Mammary epithelial cell (primary cell): ENCODE results near the gene XKR3.

ENCODE experiments used
- EZH2 ChIP-seq: IDR thresholded peaks from 2 replicates; pipeline ENCODE4 v1.6.1; 2012; ENCODE audit warnings: low read length, inconsistent platforms, borderline replicate concordance
- TF ChIP-seq, protein P1 (sequence below), 2 donors: IDR thresholded peaks in 1 of 2; conservative IDR thresholded peaks in 1 of 2; 2 replicates each; pipeline ENCODE4 v1.5.1; 2011 to 2012; ENCODE audit warnings: inconsistent platforms in 2 of 2, low read length in 2 of 2, mild to moderate bottlenecking in 2 of 2, control low read depth in 1 of 2, low read depth in 1 of 2; ENCODE audit not compliant: insufficient read depth in 1 of 2; ENCODE audit errors: extremely low read depth in 1 of 2

GRCh38 chr22:16804882-16805281 is 20.3 kb downstream of the XKR3 start:
- TF ChIP-seq, protein P1, sequence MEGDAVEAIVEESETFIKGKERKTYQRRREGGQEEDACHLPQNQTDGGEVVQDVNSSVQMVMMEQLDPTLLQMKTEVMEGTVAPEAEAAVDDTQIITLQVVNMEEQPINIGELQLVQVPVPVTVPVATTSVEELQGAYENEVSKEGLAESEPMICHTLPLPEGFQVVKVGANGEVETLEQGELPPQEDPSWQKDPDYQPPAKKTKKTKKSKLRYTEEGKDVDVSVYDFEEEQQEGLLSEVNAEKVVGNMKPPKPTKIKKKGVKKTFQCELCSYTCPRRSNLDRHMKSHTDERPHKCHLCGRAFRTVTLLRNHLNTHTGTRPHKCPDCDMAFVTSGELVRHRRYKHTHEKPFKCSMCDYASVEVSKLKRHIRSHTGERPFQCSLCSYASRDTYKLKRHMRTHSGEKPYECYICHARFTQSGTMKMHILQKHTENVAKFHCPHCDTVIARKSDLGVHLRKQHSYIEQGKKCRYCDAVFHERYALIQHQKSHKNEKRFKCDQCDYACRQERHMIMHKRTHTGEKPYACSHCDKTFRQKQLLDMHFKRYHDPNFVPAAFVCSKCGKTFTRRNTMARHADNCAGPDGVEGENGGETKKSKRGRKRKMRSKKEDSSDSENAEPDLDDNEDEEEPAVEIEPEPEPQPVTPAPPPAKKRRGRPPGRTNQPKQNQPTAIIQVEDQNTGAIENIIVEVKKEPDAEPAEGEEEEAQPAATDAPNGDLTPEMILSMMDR (conservative IDR thresholded peaks at IDR 0.05 in 1 of 2, IDR thresholded peaks at IDR 0.05 in 1 of 2; ENCODE audit: extremely low read depth in 1 of 2, insufficient read depth in 1 of 2, low read depth in 1 of 2, low read length in 2 of 2) = no peak
- TF ChIP-seq EZH2 = no peak
